Activated CD4-positive, alpha-beta T cell treated with anti-CD3 and anti-CD28 coated beads for 36 hours (primary cell): ENCODE measurements around the gene TUBB3. TPM values are rescaled to one million over a fixed set of nuclear protein-coding genes. Genes with fewer than 3 reads are reported as not detected.
"Not testable (repeated sequence)": the region's sequence is repeated elsewhere in the genome, so short reads cannot be mapped to it uniquely, and the experiment has no call there.

ENCODE experiments used
- ATAC-seq: fragments of 200-7000 bp; cut with Tn5 transposase; one replicate; pipeline ENCODE4 v1.10.0; 2021; ENCODE audit warnings: mild to moderate bottlenecking, moderate library complexity
- CTCF ChIA-PET: fragments of 350-600 bp; sonication (Branson Sonifier 250); formaldehyde crosslinking; loops from one replicate; lab custom pipeline; 2021; ENCODE audit warnings: antibody characterized with exemption; lab: Charles Lee
- POLR2A ChIA-PET: fragments of 350-600 bp; sonication (Branson Sonifier 250); formaldehyde crosslinking; loops from one replicate; lab custom pipeline; 2021; ENCODE audit warnings: antibody characterized with exemption, inconsistent platforms; lab: Charles Lee
- DNase-seq: peaks from one replicate; pipeline ENCODE4 v3.0.0-alpha.2; 2020
- H3K27ac Mint-ChIP-seq: one replicate; pipeline ENCODE4 v1.8.0; 2021; ENCODE audit warnings: mixed read lengths
- H3K27me3 Mint-ChIP-seq: one replicate; pipeline ENCODE4 v1.8.0; 2021; ENCODE audit warnings: mixed read lengths
- H3K36me3 Mint-ChIP-seq: one replicate; pipeline ENCODE4 v1.8.0; 2021; ENCODE audit warnings: low read depth, mixed read lengths
- H3K4me1 Mint-ChIP-seq: one replicate; pipeline ENCODE4 v1.8.0; 2021; ENCODE audit warnings: mixed read lengths
- H3K4me3 Mint-ChIP-seq: one replicate; pipeline ENCODE4 v1.8.0; 2021; ENCODE audit warnings: mild to moderate bottlenecking, moderate library complexity, mixed read lengths
- H3K9me3 Mint-ChIP-seq: one replicate; pipeline ENCODE4 v1.8.0; 2021; ENCODE audit warnings: low read depth, mixed read lengths
- intact Hi-C, 2 experiments: fragments of 100-400 bp; cut with DNase I in 1 of 2; cut with micrococcal nuclease in 1 of 2; formaldehyde crosslinking; loops; one replicate each; pipeline versions ENCODE4 v1.14.2 to v1.15.1; 2022 to 2024; cut with DNase I, micrococcal nuclease
- total RNA-seq, 2 experiments: library from RNA; stranded (reverse); gene quantifications; one replicate each; pipeline ENCODE4 v1.2.3, GENCODE V29; 2021

Gene TUBB3
- total RNA-seq, 2 experiments from 2014 or later, result 0.40 to 0.43 TPM

DNA sequence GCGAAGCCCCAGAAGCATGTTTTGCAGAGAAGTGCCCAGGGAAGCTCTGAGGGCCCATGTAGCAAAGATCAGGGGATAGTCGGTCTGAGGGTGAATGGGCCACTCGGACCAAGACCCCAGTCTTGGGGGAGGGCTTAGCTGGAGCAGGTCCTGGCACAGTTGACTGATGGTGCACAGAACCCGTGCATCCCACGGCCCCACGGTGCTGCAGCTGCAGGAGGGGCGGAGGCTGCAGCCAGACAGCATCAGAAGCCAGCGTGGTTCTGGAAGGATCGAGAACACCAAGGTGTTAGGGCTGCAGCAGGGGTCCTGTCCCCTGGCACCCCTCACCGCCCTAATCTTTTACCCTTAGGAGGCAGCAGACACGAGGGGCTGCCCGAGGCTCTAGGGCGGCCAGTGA is 11.0 kb upstream of the TUBB3 start:
- ATAC-seq (no peak), DNase-seq (no peak)
- intact Hi-C loops, result no loop called here
- Mint-ChIP-seq H3K27me3 (no peaks in the 10 kb centered on the region), H3K36me3 (peaks cover 28% of the 10 kb centered on the region), H3K4me3 (no peak overlapping the region), H3K4me1 (no peaks in the 10 kb centered on the region), H3K27ac (no peak overlapping the region), H3K9me3 (no peaks in the 10 kb centered on the region)
- ChIA-PET POLR2A (no interaction called here), CTCF (interaction anchor here (2.3 kb wide), 1 partner anchor 52 kb away, joined by 7 read pairs; no protein-coding TSS in a partner anchor)

DNA sequence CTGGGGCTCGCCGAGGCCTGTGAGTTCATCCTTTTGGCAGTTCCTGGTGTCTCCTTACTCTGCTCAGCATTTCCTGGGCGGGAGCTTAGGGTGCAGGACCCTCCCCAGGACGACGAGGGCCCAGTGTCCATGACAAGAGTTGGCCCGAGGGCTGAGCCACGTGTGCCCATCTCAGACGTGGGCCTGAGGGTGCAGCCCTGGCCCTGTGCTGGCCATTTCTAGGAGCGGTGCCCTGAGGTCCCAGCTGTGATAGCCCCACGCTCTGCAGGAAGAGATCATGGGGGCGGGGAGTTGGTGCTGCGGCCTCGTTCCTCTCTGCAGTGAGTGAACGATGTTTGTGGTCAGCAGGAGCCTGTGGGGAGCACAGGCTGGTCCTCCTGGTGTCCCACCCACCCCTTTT is 10.5 kb upstream of the TUBB3 start:
- ChIA-PET CTCF (interaction anchor here (0.6 kb wide), 1 partner anchor 59 kb away, joined by 3 read pairs; no protein-coding TSS in a partner anchor), POLR2A (no interaction called here)
- Mint-ChIP-seq H3K27ac (no peak overlapping the region), H3K4me1 (peaks cover 2% of the 10 kb centered on the region), H3K27me3 (no peaks in the 10 kb centered on the region), H3K4me3 (no peak overlapping the region), H3K9me3 (no peaks in the 10 kb centered on the region), H3K36me3 (peaks cover 28% of the 10 kb centered on the region)
- ATAC-seq, result no peak
- no peak for DNase-seq
- intact Hi-C loops, result no loop called here

DNA sequence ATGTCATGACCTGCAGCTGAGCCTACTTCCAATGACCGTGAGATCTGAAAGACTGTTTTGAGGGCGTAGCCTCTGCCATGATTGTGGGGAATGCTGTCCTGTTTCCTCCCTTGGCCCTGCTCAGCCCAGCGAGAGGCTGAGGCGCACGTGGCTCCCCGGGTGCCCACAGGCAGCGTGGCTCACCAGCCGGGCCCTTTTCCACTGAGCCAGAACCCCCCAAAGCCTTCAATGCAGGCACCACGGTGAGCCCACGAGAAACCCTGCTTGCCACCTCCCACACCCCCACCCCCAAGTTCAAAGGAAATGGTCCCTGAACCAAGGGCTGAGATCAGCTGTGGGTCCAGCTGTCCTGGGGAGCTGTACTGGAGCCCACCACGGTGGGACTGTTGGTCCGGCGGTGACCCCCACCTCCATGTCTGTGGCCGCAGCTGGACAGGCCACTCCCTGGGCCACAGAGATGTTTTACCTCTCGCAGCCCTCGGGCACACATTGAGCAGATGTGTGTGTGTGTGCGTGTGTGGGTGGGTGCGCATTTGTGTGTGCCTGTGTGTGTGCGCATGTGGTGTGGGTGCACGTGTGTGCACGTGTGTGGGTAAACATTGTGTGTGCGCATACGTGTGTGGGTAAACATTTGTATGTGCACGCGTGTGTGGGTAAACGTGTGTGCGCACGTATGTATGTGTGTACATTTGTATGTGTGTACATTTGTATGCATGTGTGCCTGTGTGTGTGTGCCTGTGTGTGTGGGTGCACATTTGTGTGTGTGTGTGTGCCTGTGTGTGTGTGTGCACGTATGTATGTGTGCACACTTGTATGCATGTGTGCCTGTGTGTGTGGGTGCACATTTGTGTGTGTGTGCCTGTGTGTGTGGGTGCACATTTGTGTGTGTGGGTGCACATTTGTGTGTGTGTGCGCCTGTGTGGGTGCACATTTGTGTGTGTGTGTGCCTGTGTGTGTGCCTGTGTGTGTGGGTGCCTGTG is 9.4 kb upstream of the TUBB3 start:
- Mint-ChIP-seq H3K4me3 (no peak overlapping the region), H3K9me3 (no peaks in the 10 kb centered on the region), H3K4me1 (peaks cover 9% of the 10 kb centered on the region), H3K36me3 (peaks cover 26% of the 10 kb centered on the region), H3K27ac (no peak overlapping the region), H3K27me3 (peaks cover 1% of the 10 kb centered on the region)
- no peak for DNase-seq
- ChIA-PET POLR2A (no interaction called here), CTCF (no interaction called here)
- intact Hi-C loops, result no loop called here
- ATAC-seq, result no peak

DNA sequence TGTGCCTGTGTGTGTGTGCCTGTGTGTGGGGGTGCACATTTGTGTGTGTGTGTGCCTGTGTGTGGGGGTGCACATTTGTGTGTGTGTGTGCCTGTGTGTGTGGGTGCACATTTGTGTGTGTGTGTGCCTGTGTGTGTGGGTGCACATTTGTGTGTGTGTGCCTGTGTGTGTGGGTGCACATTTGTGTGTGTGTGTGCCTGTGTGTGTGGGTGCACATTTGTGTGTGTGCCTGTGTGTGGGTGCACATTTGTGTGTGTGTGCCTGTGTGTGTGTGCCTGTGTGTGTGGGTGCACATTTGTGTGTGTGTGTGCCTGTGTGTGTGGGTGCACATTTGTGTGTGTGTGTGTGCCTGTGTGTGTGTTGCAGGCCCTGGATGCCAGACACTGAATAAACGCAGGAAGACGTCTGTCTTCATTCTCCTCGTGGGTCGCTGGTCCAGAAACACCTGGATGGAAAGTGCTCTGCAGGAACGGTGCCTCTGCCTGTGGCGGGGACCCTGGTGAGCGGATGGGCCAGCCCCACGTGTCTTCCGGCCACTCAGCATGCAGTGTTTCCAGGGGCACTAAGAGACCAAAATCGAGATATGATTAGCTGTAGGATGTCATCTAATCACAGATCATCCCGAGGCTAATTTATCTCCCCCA is 8.4 kb upstream of the TUBB3 start:
- CTCF ChIA-PET, DNase-seq, H3K4me3 Mint-ChIP-seq, H3K27me3 Mint-ChIP-seq, H3K9me3 Mint-ChIP-seq, H3K27ac Mint-ChIP-seq, ATAC-seq: not testable (repeated sequence)
- H3K4me1 Mint-ChIP-seq, result peaks cover 17% of the 10 kb centered on the region
- peaks cover 21% of the 10 kb centered on the region for H3K36me3 Mint-ChIP-seq
- POLR2A ChIA-PET, result interaction anchor here (0.6 kb wide), 1 partner anchor 49 kb away, joined by 5 read pairs; no protein-coding TSS in a partner anchor
- intact Hi-C loops, result loop anchor here (5.0 kb wide), 1 partner anchor 192 kb away; the partner anchor contains the start of genes VPS9D1 (in 2 of the 2) and ZNF276 (in 2 of the 2)

DNA sequence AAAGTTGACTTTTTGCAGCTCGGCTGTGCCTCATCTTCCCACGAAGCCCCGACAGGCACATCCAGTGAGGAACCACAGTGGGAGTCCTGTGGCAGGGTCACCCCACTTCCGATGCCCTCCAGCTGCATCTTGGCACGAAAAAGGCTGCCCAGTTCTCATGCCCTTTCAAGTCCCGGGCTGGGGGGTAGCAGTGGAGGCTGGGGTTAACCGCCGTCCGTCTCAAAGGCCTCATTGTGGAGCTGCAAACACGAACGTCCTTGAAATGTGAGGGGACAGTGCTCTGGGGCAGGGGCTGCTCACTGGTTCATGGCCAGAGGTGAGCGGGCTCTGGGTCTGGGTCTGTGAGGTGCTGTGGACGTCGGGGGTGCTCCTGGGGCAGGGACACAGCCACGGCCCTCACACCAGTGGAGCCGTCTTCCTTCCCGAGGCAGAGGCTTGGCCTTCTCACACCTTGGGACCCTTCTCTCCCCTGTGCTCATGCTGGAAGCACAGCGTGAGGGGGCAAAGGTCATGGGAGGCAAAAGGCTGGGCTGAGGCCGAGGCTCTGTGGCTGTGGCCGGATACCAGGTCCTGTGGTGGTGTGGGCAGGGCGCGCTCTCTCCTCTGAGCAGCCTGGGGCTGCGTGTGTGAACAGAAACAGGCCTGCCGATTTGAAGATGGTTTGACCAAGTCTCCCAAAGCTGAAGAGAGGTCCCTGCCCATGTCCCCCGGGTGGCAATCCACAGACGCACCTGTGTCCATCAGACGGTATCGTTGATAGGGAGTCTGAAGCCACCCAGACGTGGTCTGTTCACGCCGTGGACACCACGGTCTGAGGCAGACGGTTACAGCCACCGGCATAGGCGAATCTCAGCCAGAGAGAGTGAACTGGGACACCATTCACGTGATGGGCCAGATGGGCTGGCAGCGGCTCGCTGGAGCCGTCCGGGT is 7.6 kb upstream of the TUBB3 start:
- no peak overlapping the region for H3K4me3 Mint-ChIP-seq
- ATAC-seq (no peak), DNase-seq (no peak)
- intact Hi-C loops, result loop anchor here (5.0 kb wide), 1 partner anchor 193 kb away; the partner anchor contains the start of genes VPS9D1 (in 2 of the 2) and ZNF276 (in 2 of the 2)
- POLR2A ChIA-PET, result interaction anchor here (0.6 kb wide), 1 partner anchor 49 kb away, joined by 5 read pairs; no protein-coding TSS in a partner anchor
- peaks cover 16% of the 10 kb centered on the region for H3K36me3 Mint-ChIP-seq
- H3K27ac Mint-ChIP-seq, result no peak overlapping the region
- CTCF ChIA-PET, result no interaction called here
- no peaks in the 10 kb centered on the region for H3K9me3 Mint-ChIP-seq
- H3K27me3 Mint-ChIP-seq, result peaks cover 14% of the 10 kb centered on the region
- peaks cover 24% of the 10 kb centered on the region for H3K4me1 Mint-ChIP-seq

DNA sequence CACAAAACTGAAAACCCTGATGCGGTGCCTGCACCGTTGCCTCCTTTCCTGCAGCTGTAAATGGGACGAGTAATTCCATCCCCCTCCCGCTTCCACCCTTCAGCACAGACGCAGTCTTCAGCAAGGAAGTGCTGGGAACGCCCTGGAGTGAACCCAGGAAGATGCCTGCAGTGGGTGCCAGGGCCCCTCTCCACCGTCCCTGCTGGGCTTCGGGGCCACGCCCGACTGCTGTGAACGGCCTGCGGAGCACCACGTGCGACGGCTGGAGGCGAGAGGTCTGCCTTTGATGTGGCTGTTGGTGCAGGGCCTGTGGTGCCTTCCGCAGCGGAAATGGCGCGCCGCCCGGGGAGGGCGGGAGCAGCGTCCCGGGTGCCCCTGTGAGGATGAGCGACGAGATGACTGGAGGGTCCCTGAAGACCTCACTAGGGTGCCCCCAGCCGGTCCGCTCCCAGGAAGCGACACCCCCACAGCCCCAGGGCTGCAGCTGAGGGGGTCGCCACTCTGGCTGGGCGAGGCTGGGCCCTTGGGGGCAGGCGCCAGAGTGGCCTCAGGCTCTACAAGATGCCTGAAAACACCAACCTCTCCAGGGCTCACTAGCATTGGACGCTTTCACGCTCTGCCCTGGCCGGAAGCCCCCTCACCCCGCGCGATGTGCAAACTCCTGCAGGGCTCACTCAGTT is 5.2 kb upstream of the TUBB3 start:
- ATAC-seq (peak; percentile 75), DNase-seq (peak; percentile 89)
- H3K9me3 Mint-ChIP-seq, result no peaks in the 10 kb centered on the region
- no peak overlapping the region for H3K27ac Mint-ChIP-seq
- intact Hi-C loops, result loop anchor here (2.0 to 5.0 kb wide), 2 partner anchors 196 to 217 kb away; partner anchors contain the start of genes VPS9D1 (in 2 of the 2), ZNF276 (in 2 of the 2) and SPATA2L (in 1 of the 2)
- ChIA-PET CTCF (interaction anchor here (1.3 to 1.6 kb wide), 2 partner anchors 8 to 30 kb away, joined by 6 to 9 read pairs; no protein-coding TSS in a partner anchor), POLR2A (interaction anchor here (0.6 kb wide), 1 partner anchor 33 kb away, joined by 4 read pairs; no protein-coding TSS in a partner anchor)
- H3K36me3 Mint-ChIP-seq, result peaks cover 10% of the 10 kb centered on the region
- H3K4me1 Mint-ChIP-seq, result peaks cover 43% of the 10 kb centered on the region
- H3K4me3 Mint-ChIP-seq, result peak overlapping the region; percentile 50
- H3K27me3 Mint-ChIP-seq, result peaks cover 25% of the 10 kb centered on the region

DNA sequence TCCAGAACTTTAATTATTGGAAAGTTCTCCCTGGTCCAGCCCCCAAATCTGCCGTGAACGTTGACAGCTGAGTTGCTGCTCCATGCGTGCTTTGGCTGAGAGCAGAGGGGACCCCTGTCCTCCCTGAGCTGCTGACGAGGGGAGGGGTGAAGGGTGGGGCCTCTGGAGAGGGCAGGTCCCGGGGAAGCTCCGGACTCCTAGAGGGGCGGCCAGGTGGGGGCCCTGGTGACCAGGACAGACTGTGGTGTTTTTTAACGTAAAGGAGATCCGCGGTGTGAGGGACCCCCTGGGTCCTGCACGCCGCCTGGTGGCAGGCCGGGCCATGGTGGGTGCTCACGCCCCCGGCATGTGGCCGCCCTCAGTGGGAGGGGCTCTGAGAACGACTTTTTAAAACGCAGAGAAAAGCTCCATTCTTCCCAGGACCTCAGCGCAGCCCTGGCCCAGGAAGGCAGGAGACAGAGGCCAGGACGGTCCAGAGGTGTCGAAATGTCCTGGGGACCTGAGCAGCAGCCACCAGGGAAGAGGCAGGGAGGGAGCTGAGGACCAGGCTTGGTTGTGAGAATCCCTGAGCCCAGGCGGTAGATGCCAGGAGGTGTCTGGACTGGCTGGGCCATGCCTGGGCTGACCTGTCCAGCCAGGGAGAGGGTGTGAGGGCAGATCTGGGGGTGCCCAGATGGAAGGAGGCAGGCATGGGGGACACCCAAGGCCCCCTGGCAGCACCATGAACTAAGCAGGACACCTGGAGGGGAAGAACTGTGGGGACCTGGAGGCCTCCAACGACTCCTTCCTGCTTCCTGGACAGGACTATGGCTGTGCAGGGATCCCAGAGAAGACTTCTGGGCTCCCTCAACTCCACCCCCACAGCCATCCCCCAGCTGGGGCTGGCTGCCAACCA is 4.4 kb upstream of the TUBB3 start, which contains the start of gene MC1R:
Gene MC1R, plus strand, starts transcription at position 410 of the 895 bp plus-strand sequence. Its CDS starts 397 bp downstream, at position 807.
- ATAC-seq (peak; percentile 10), DNase-seq (peak; percentile 50)
- intact Hi-C loops, result loop anchor here (2.0 to 5.0 kb wide), 2 partner anchors 196 to 218 kb away; partner anchors contain the start of genes VPS9D1 (in 2 of the 2), ZNF276 (in 2 of the 2) and SPATA2L (in 1 of the 2)
- CTCF ChIA-PET, result interaction anchor here (0.7 to 1.6 kb wide), 5 partner anchors 9 to 219 kb away, joined by 3 to 9 read pairs (median 4); partner anchors contain the start of gene TCF25
- Mint-ChIP-seq H3K9me3 (no peaks in the 10 kb centered on the region), H3K27me3 (peaks cover 25% of the 10 kb centered on the region), H3K4me3 (peak within 1 kb of the TSS; percentile 50), H3K36me3 (peaks cover 10% of the 10 kb centered on the region), H3K27ac (no peak within 1 kb of the TSS), H3K4me1 (peaks cover 43% of the 10 kb centered on the region)
- POLR2A ChIA-PET, result no interaction called here

DNA sequence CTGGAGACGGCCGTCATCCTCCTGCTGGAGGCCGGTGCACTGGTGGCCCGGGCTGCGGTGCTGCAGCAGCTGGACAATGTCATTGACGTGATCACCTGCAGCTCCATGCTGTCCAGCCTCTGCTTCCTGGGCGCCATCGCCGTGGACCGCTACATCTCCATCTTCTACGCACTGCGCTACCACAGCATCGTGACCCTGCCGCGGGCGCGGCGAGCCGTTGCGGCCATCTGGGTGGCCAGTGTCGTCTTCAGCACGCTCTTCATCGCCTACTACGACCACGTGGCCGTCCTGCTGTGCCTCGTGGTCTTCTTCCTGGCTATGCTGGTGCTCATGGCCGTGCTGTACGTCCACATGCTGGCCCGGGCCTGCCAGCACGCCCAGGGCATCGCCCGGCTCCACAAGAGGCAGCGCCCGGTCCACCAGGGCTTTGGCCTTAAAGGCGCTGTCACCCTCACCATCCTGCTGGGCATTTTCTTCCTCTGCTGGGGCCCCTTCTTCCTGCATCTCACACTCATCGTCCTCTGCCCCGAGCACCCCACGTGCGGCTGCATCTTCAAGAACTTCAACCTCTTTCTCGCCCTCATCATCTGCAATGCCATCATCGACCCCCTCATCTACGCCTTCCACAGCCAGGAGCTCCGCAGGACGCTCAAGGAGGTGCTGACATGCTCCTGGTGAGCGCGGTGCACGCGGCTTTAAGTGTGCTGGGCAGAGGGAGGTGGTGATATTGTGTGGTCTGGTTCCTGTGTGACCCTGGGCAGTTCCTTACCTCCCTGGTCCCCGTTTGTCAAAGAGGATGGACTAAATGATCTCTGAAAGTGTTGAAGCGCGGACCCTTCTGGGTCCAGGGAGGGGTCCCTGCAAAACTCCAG is 3.4 kb upstream of the TUBB3 start:
- DNase-seq (no peak), ATAC-seq (no peak)
- no peak overlapping the region for H3K4me3 Mint-ChIP-seq
- H3K27ac Mint-ChIP-seq, result no peak overlapping the region
- H3K27me3 Mint-ChIP-seq, result peaks cover 28% of the 10 kb centered on the region
- ChIA-PET CTCF (interaction anchor here (0.6 to 1.6 kb wide), 5 partner anchors 10 to 336 kb away, joined by 3 to 9 read pairs (median 4); no protein-coding TSS in a partner anchor), POLR2A (no interaction called here)
- peaks cover 46% of the 10 kb centered on the region for H3K4me1 Mint-ChIP-seq
- peaks cover 5% of the 10 kb centered on the region for H3K36me3 Mint-ChIP-seq
- H3K9me3 Mint-ChIP-seq, result no peaks in the 10 kb centered on the region
- intact Hi-C loops, result loop anchor here (2.0 to 10.0 kb wide), 4 partner anchors 95 to 1465 kb away; partner anchors contain the start of genes VPS9D1 (in 2 of the 2), ZNF276 (in 2 of the 2), SPATA2L (in 1 of the 2) and SPIRE2 (in 1 of the 2)
